Fibroblast of mammary gland (primary cell): ENCODE results near the gene IFI16.

Experiments used
- DNase-seq: peaks from one replicate; pipeline ENCODE4 v3.0.0-alpha.2; 2010; ENCODE audit warnings: low read depth
- H3K4me3 ChIP-seq: 2 replicates; pipeline ENCODE4 v1.5.1; 2011; ENCODE audit warnings: low read depth, mild to moderate bottlenecking, low read length, moderate library complexity; ENCODE audit not compliant: control insufficient read depth
- CTCF ChIP-seq: conservative IDR thresholded peaks from 2 replicates; pipeline ENCODE4 v1.5.1; 2011; ENCODE audit warnings: low read depth, low read length, inconsistent platforms; ENCODE audit not compliant: control insufficient read depth, insufficient read depth

IFI16 gene

DNA sequence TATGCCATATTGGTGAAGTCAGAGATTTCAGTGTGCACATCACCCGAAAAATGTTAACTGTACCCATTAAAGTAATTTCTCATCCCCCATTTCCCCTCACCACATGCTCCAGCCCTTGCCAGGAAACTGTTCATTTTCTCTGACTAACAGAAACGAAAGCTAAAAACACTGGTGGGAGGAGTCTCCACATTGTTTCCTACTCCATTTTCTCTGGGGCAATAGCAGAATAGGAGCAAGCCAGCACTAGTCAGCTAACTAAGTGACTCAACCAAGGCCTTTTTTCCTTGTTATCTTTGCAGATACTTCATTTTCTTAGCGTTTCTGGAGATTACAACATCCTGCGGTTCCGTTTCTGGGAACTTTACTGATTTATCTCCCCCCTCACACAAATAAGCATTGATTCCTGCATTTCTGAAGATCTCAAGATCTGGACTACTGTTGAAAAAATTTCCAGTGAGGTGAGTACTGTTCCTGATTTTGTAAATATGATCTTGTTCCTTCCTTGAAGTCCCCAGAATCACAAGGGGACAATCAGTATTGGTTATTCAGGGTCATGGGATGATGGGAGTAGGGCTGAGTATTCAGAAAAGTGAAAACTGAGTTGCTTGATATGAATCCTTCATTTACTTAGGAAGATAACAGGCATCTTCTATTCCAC, at the start of gene IFI16:
Gene IFI16, plus strand, starts transcription at position 204 of the 658 bp plus-strand sequence. CDS start 4,774 bp downstream, outside the sequence.
- peak; percentile 98 for DNase-seq
- peak within 1 kb of the TSS; percentile 94 for H3K4me3 ChIP-seq
- TF ChIP-seq CTCF: no peak

- no peak for TF ChIP-seq CTCF
- no peak for DNase-seq
- no peak overlapping the region for H3K4me3 ChIP-seq
Observed at GRCh38 chr1:158961178-158961577, 48.5 kb upstream of the IFI16 start.

GRCh38 chr1:158962983-158963382, 46.7 kb upstream of the IFI16 start:
- H3K4me3 ChIP-seq: no peak overlapping the region
- no peak for DNase-seq
- TF ChIP-seq CTCF: no peak

DNA sequence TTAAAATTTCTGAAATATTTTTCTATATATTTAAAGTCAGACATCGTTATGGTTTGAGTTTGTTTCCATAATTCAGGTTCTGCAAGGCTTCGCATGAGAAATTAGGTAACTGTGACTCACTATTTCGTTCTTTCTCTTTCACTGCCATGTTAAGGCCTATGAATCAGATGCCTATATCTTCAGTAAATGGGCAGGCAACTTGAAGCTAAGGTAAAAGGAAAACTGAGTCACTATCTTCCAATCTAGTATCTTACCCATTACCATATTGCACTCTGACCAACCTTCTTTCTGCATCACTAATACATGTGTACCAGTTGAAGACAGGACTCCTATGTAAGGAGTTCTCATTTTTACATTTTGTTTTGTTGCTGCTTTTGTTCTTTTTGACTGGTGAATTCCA, 40.5 kb upstream of the IFI16 start:
- no peak for DNase-seq
- TF ChIP-seq CTCF: no peak
- H3K4me3 ChIP-seq: no peak overlapping the region

- DNase-seq: peak; percentile 15
- no peak overlapping the region for H3K4me3 ChIP-seq
- no peak for TF ChIP-seq CTCF
Observed at GRCh38 chr1:158969855-158970254, 39.9 kb upstream of the IFI16 start.

GRCh38 chr1:158972841-158973240, 36.9 kb upstream of the IFI16 start:
- peak; percentile 5 for DNase-seq
- H3K4me3 ChIP-seq: no peak overlapping the region
- TF ChIP-seq CTCF: no peak

GRCh38 chr1:158976219-158976618, 33.5 kb upstream of the IFI16 start:
- no peak for TF ChIP-seq CTCF

More at GRCh38 chr1:158976219-158976618, 33.5 kb upstream of the IFI16 start:
- no peak for DNase-seq
- no peak overlapping the region for H3K4me3 ChIP-seq
